B cell (primary cell): ENCODE measurements around the gene NBAS. TPM values are rescaled to one million over a fixed set of nuclear protein-coding genes. Genes with fewer than 3 reads are reported as not detected.

Experiments used
- ATAC-seq: fragments of 200-7000 bp; cut with Tn5 transposase; one replicate; pipeline ENCODE4 v1.10.0; 2021; ENCODE audit warnings: low read depth, mild to moderate bottlenecking, moderate number of reproducible peaks, moderate library complexity
- CTCF ChIA-PET: fragments of 350-600 bp; sonication (Branson Sonifier 250); formaldehyde crosslinking; loops from one replicate; lab custom pipeline; 2021; ENCODE audit warnings: antibody characterized with exemption, inconsistent platforms; lab: Charles Lee
- POLR2A ChIA-PET: fragments of 350-600 bp; sonication (Branson Sonifier 250); formaldehyde crosslinking; loops from one replicate; lab custom pipeline; 2021; ENCODE audit warnings: antibody characterized with exemption; lab: Charles Lee
- DNase-seq: peaks from one replicate; pipeline ENCODE4 v3.0.0; 2013
- H2AFZ ChIP-seq: 2 replicates; pipeline ENCODE4 v1.6.1; 2012; ENCODE audit warnings: mild to moderate bottlenecking, low read depth, low read length; ENCODE audit not compliant: insufficient read depth, poor library complexity, severe bottlenecking
- H3K27ac ChIP-seq, 2 donors: 1 replicate in 1 of 2; 2 replicates in 1 of 2; pipeline ENCODE4 v1.5.1; 2012 to 2013; ENCODE audit warnings: low read length in 2 of 2, mild to moderate bottlenecking in 2 of 2, moderate library complexity in 1 of 2
- H3K27me3 ChIP-seq, 4 experiments: fragments of 200-600 bp in 1 of 4; sonication (generic) in 1 of 4; replicated peaks in 1 of 4; 1 replicate in 2 of 4; 2 replicates in 2 of 4; pipeline versions ENCODE4 v1.6.1 to v1.7.0; 2013 to 2016; ENCODE audit warnings: low read length in 3 of 4, mild to moderate bottlenecking in 2 of 4, mixed read lengths in 1 of 4, moderate library complexity in 1 of 4; ENCODE audit not compliant: insufficient read depth in 4 of 4, control insufficient read depth in 3 of 4; ENCODE audit errors: control extremely low read depth in 1 of 4
- H3K36me3 ChIP-seq, 2 experiments: replicated peaks in 1 of 2; 1 replicate in 1 of 2; 2 replicates in 1 of 2; pipeline versions ENCODE4 v1.6.1 to v1.7.1; 2013; ENCODE audit warnings: low read length in 1 of 2; ENCODE audit not compliant: insufficient read depth in 2 of 2, control insufficient read depth in 1 of 2; ENCODE audit errors: control extremely low read depth in 1 of 2, extremely low read depth in 1 of 2
- H3K4me1 ChIP-seq, 2 donors: fragments of 200-600 bp in 1 of 2; sonication (generic) in 1 of 2; 1 replicate in 1 of 2; 2 replicates in 1 of 2; pipeline versions ENCODE4 v1.5.1 to v1.6.1; 2013 to 2017; ENCODE audit warnings: low read length in 2 of 2; ENCODE audit not compliant: control insufficient read depth in 2 of 2, insufficient read depth in 2 of 2
- H3K4me2 ChIP-seq: replicated peaks from 2 replicates; pipeline ENCODE3; 2012; ENCODE audit warnings: mild to moderate bottlenecking, low read depth, low read length; ENCODE audit not compliant: poor library complexity, severe bottlenecking
- H3K4me3 ChIP-seq, 5 experiments: fragments of 200-600 bp in 1 of 5; sonication (generic) in 1 of 5; 1 replicate in 3 of 5; 2 replicates in 2 of 5; pipeline versions ENCODE4 v1.5.1 to v1.7.0; 2011 to 2016; ENCODE audit warnings: low read length in 4 of 5, mild to moderate bottlenecking in 4 of 5, low read depth in 2 of 5, control low read depth in 1 of 5, moderate library complexity in 1 of 5; ENCODE audit not compliant: insufficient read depth in 1 of 5; ENCODE audit errors: control extremely low read depth in 1 of 5, extremely low read depth in 1 of 5
- H3K79me2 ChIP-seq: fragments of 200-600 bp; sonication (generic); one replicate; pipeline ENCODE4 v1.6.0; 2016; ENCODE audit warnings: low read length; ENCODE audit not compliant: control insufficient read depth, insufficient read depth
- H3K9ac ChIP-seq: fragments of 200-600 bp; sonication (generic); 2 replicates; pipeline ENCODE4 v1.6.1; 2017; ENCODE audit warnings: mild to moderate bottlenecking, low read length, moderate library complexity
- H3K9me3 ChIP-seq, 3 donors: one replicate each; pipeline versions ENCODE4 v1.6.1 to v1.7.1; 2013; ENCODE audit warnings: low read length in 2 of 3; ENCODE audit not compliant: control insufficient read depth in 2 of 3, insufficient read depth in 1 of 3; ENCODE audit errors: control extremely low read depth in 1 of 3
- H4K20me1 ChIP-seq: 2 replicates; pipeline ENCODE4 v1.6.0; 2012; ENCODE audit warnings: mild to moderate bottlenecking, low read length; ENCODE audit not compliant: insufficient read depth, control insufficient read depth, poor library complexity, severe bottlenecking
- H3K27ac Mint-ChIP-seq: one replicate; pipeline ENCODE4 v1.8.0; 2021; ENCODE audit warnings: mixed read lengths
- H3K27me3 Mint-ChIP-seq: one replicate; pipeline ENCODE4 v1.8.0; 2021; ENCODE audit warnings: mixed read lengths
- H3K4me1 Mint-ChIP-seq: one replicate; pipeline ENCODE4 v1.8.0; 2021; ENCODE audit warnings: mixed read lengths
- H3K4me3 Mint-ChIP-seq: one replicate; pipeline ENCODE4 v1.8.0; 2021; ENCODE audit warnings: mixed read lengths
- H3K9me3 Mint-ChIP-seq: one replicate; pipeline ENCODE4 v1.8.0; 2022; ENCODE audit warnings: mixed read lengths; ENCODE audit not compliant: insufficient read depth
- CTCF ChIP-seq: fragments of 200-600 bp; IDR thresholded peaks from one replicate; pipeline ENCODE4 v1.8.0; 2022; ENCODE audit warnings: antibody characterized with exemption, mild to moderate bottlenecking
- EZH2 ChIP-seq: IDR thresholded peaks from 2 replicates; pipeline ENCODE4 v1.6.1; 2012; ENCODE audit warnings: borderline replicate concordance, low read depth, mild to moderate bottlenecking, moderate library complexity, low read length; ENCODE audit not compliant: insufficient read depth, poor library complexity, severe bottlenecking
- WGBS: methylation state at CpG from one replicate; pipeline ENCODE4 v1.1.5; 2013; ENCODE audit warnings: missing lambda C conversion rate; ENCODE audit not compliant: insufficient coverage; 5-methylcytosine and 5-hydroxymethylcytosine counted together
- intact Hi-C: fragments of 100-400 bp; cut with micrococcal nuclease; formaldehyde crosslinking; loops from one replicate; pipeline ENCODE4 v1.10.0; 2022
- polyA plus RNA-seq: library from polyadenylated mRNA; depleted of rRNA; stranded (reverse); fragments of >200 nt; gene quantifications from 2 replicates; pipeline ENCODE4 v1.2.3, GENCODE V29; 2012
- total RNA-seq, 2 donors: library from RNA; stranded (reverse); fragments of 120-200 nt in 1 of 2; gene quantifications; 1 replicate in 1 of 2; 2 replicates in 1 of 2; pipeline versions ENCODE4 v1.2.3 to v1.2.4, GENCODE V29; 2013 to 2022

The NBAS gene
- total and polyA plus RNA-seq, 2 donors (not counting 1 experiment from before 2014, with no cell fraction given) = 10.6 to 37.3 TPM

- peaks cover 3 to 8% of the 10 kb centered on the region in 2 experiments for H3K36me3 ChIP-seq
- Mint-ChIP-seq H3K4me1 (no peaks in the 10 kb centered on the region), H3K9me3 (no peaks in the 10 kb centered on the region), H3K4me3 (no peak overlapping the region), H3K27ac (no peak overlapping the region), H3K27me3 (no peaks in the 10 kb centered on the region)
- TF ChIP-seq CTCF = no peak
- 90% methylated on average over 5 of the region's 5 CpGs for WGBS
- POLR2A ChIA-PET = no interaction called here
- no peaks in the 10 kb centered on the region for H3K27me3 ChIP-seq
- no peak overlapping the region for H2AFZ ChIP-seq
- intact Hi-C loops = no loop called here
- H3K79me2 ChIP-seq = no peaks in the 10 kb centered on the region
- ATAC-seq (no peak), DNase-seq (no peak)
- no peak overlapping the region for H3K9ac ChIP-seq
- no peak overlapping the region for H3K27ac ChIP-seq
- no peaks in the 10 kb centered on the region for H3K9me3 ChIP-seq
- H3K4me3 ChIP-seq = no peak overlapping the region
- H3K4me1 ChIP-seq = no peaks in the 10 kb centered on the region
- no peaks in the 10 kb centered on the region for H4K20me1 ChIP-seq
- no peak overlapping the region for H3K4me2 ChIP-seq
- CTCF ChIA-PET = no interaction called here
These were observed 379.9 kb downstream of the NBAS start for GRCh38 chr2:15181092-15181745.

GRCh38 chr2:15180379-15180778 lies 380.8 kb downstream of the NBAS start:
- no peak overlapping the region for H3K4me3 Mint-ChIP-seq
- intact Hi-C loops = no loop called here
- no peak for ATAC-seq
- DNase-seq = no peak
- ChIA-PET CTCF (no interaction called here), POLR2A (no interaction called here)
- H2AFZ ChIP-seq = no peak overlapping the region
- H3K4me1 Mint-ChIP-seq = no peaks in the 10 kb centered on the region
- H3K9me3 Mint-ChIP-seq = no peaks in the 10 kb centered on the region
- H3K79me2 ChIP-seq = no peaks in the 10 kb centered on the region
- 98% methylated on average over 7 of the region's 9 CpGs for WGBS
- no peaks in the 10 kb centered on the region for H3K4me1 ChIP-seq
- peaks cover 2 to 11% of the 10 kb centered on the region in 2 experiments for H3K36me3 ChIP-seq
- H3K27me3 Mint-ChIP-seq = no peaks in the 10 kb centered on the region
- H3K27ac ChIP-seq = no peak overlapping the region
- no peaks in the 10 kb centered on the region for H3K9me3 ChIP-seq
- H3K4me2 ChIP-seq = no peak overlapping the region
- TF ChIP-seq CTCF (no peak), EZH2 (no peak)
- H3K27me3 ChIP-seq = no peaks in the 10 kb centered on the region
- no peak overlapping the region for H3K4me3 ChIP-seq
- H3K27ac Mint-ChIP-seq = no peak overlapping the region
- no peak overlapping the region for H3K9ac ChIP-seq
- no peaks in the 10 kb centered on the region for H4K20me1 ChIP-seq
